Measurements from ENCODE around the gene NKTR. TPM values are rescaled to one million over a fixed set of nuclear protein-coding genes. Genes with fewer than 3 reads are reported as not detected.

Gene NKTR
- total and polyA plus RNA-seq, 7 experiments from 2014 or later = 10.9 to 275 (median 209) TPM

DNA sequence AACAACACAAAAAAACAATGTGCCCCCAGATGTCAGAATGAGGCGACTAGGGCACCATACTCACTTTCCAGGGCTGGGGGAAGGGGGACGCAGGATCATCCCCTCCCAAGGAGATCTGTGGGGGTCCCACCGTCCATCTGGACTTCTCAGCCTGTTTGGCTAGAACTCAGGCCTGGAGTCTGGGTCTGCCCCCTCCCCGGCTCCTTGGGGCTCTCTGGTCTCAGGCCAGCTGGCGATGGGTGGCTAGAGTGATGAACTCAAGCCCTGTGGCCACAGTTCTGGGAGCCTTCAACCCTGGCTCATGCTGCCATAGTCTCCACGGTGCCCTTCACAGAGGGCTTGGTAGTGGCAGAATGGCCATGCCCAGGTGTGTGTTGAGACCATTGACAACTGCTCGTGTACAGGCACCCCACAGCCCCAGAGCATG, 66.6 kb downstream of the NKTR start:
- POLR2A ChIA-PET = no interaction called here
- Histone ChIP-seq H3K36me3 (ENCODE audit: control insufficient read depth in 2 of 3, insufficient read depth in 3 of 3, low read length in 3 of 3) (no peaks in the 10 kb centered on the region), H3K4me3 (ENCODE audit: low read length) (no peak overlapping the region), H3K9me3 (ENCODE audit: control insufficient read depth in 2 of 3, low read length in 3 of 3) (no peaks in the 10 kb centered on the region), H3K27me3 (ENCODE audit: control insufficient read depth in 2 of 2, insufficient read depth in 2 of 2, low read length in 2 of 2) (no peaks in the 10 kb centered on the region), H3K4me1 (ENCODE audit: control insufficient read depth in 2 of 2, insufficient read depth in 2 of 2, low read length in 2 of 2) (no peaks in the 10 kb centered on the region), H3K27ac (ENCODE audit: low read depth, low read length) (no peak overlapping the region)
- Mint-ChIP-seq H3K27ac (no peak overlapping the region), H3K4me1 (no peaks in the 10 kb centered on the region), H3K36me3 (no peaks in the 10 kb centered on the region), H3K27me3 (peaks cover 0 to 3% (median 0%) of the 10 kb centered on the region in 5 donors), H3K4me3 (no peak overlapping the region), H3K9me3 (peaks cover 0 to 2% (median 0%) of the 10 kb centered on the region in 11 donors)
- CTCF ChIA-PET = no interaction called here
- DNase-seq = no peak
- ATAC-seq = no peak
- intact Hi-C loops (cut with micrococcal nuclease) = no loop called here

DNA sequence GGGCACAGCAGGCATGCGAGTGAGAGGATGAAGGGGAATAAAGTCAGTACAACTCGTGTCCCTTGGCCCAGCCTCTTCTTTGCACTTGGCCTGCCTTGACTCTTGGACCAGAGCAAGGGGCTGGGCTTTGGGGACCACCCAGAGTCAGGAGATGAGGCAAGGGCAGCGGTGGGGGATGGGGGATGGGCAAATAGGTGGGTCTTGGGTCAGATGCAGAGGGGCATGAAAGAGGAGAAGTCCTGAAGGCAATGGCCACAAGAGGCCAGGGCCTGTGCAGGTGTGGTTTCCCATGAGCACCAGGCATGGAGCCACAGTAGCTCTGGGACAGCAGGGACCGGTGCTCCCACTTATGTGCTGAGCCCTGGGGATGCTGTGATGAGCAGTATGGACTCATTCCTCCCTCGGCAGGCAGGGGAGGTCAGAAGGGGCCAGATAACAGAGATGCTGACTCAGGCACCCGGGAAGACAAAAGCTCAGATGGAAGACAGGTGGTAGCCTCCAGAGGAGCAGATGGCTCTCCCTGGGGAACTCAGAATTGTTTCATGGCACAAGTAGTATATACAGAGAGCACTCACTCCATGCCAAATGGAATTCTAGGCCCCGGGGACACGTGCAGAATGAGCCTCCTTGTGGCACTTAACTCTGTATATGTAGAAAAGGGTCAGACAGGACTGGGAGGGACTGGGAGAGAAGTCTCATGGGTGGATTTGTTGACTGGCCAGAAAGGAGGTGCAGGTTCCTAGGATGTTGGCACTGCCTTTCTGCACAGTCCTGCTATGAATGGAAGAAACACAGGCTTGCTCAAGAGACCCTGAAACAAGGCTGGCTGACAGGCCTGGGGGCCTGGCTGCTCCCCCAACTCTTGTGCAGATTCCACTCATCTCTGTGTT, 67.3 kb downstream of the NKTR start:
- no peaks in the 10 kb centered on the region for H3K4me1 ChIP-seq (ENCODE audit: control insufficient read depth in 2 of 2, insufficient read depth in 2 of 2, low read length in 2 of 2)
- Mint-ChIP-seq H3K4me1 (no peaks in the 10 kb centered on the region), H3K27me3 (peaks cover 0 to 4% (median 0%) of the 10 kb centered on the region in 5 donors), H3K9me3 (peaks cover 0 to 5% (median under 1%) of the 10 kb centered on the region in 11 donors), H3K4me3 (no peak overlapping the region), H3K36me3 (no peaks in the 10 kb centered on the region), H3K27ac (no peak overlapping the region)
- ATAC-seq = no peak
- no peaks in the 10 kb centered on the region for H3K36me3 ChIP-seq (ENCODE audit: control insufficient read depth in 2 of 3, insufficient read depth in 3 of 3, low read length in 3 of 3)
- intact Hi-C loops (cut with micrococcal nuclease) = no loop called here
- no peak overlapping the region for H3K4me3 ChIP-seq (ENCODE audit: low read length)
- H3K9me3 ChIP-seq (ENCODE audit: control insufficient read depth in 2 of 3, low read length in 3 of 3) = no peaks in the 10 kb centered on the region
- H3K27ac ChIP-seq (ENCODE audit: low read depth, low read length) = no peak overlapping the region
- POLR2A ChIA-PET = no interaction called here
- H3K27me3 ChIP-seq (ENCODE audit: control insufficient read depth in 2 of 2, insufficient read depth in 2 of 2, low read length in 2 of 2) = no peaks in the 10 kb centered on the region
- CTCF ChIA-PET = no interaction called here
- DNase-seq = no peak

DNA sequence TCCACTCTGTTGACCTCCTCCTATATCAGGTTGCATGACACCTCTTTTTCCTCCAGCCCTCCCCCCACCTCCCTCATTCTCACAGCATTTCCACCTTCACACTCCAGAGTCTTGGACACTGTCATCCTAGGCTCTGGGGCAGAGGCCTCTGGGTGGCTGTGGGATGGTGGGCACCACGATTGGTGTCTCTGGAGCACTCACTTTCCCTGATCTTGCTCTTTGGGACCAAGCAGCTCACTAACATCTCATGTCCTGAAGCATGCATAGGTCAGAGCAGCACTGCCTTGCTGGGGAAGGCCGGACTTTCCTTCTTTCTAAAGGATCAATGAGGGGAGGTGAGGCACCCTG, 67.9 kb downstream of the NKTR start:
- Mint-ChIP-seq H3K36me3 (no peaks in the 10 kb centered on the region), H3K4me1 (no peaks in the 10 kb centered on the region), H3K27me3 (peaks cover 0 to 4% (median 0%) of the 10 kb centered on the region in 5 donors), H3K27ac (no peak overlapping the region), H3K4me3 (no peak overlapping the region), H3K9me3 (peaks cover 0 to 6% (median 2%) of the 10 kb centered on the region in 11 donors)
- CTCF ChIA-PET = no interaction called here
- Histone ChIP-seq H3K36me3 (ENCODE audit: control insufficient read depth in 2 of 3, insufficient read depth in 3 of 3, low read length in 3 of 3) (no peaks in the 10 kb centered on the region), H3K27me3 (ENCODE audit: control insufficient read depth in 2 of 2, insufficient read depth in 2 of 2, low read length in 2 of 2) (no peaks in the 10 kb centered on the region), H3K4me3 (ENCODE audit: low read length) (no peak overlapping the region), H3K4me1 (ENCODE audit: control insufficient read depth in 2 of 2, insufficient read depth in 2 of 2, low read length in 2 of 2) (no peaks in the 10 kb centered on the region), H3K9me3 (ENCODE audit: control insufficient read depth in 2 of 3, low read length in 3 of 3) (no peaks in the 10 kb centered on the region), H3K27ac (ENCODE audit: low read depth, low read length) (no peak overlapping the region)
- intact Hi-C loops (cut with micrococcal nuclease) = no loop called here
- DNase-seq = no peak
- POLR2A ChIA-PET = no interaction called here
- ATAC-seq = no peak

DNA sequence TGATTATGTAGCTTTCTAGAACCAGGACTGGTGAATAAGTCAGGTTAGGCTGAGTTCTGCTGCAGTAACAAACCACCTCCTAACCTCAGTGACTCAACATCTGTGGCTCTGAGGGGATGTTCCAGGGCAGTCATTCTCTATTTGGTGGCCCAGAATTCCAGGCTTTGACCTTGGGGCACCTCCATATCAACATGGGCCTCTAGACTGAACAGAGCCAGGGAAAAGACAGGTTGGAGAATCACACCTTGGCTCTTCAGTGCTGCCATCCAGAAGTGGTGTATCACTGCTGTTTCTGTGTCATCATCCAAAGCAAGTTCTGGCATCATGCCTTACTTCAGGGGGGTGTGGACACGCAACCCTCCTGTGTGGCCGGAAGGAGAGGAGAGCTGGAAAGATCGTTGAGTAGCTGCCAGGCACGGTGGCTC, 68.3 kb downstream of the NKTR start:
- no peaks in the 10 kb centered on the region for H3K4me1 ChIP-seq (ENCODE audit: control insufficient read depth in 2 of 2, insufficient read depth in 2 of 2, low read length in 2 of 2)
- H3K4me3 ChIP-seq (ENCODE audit: low read length) = no peak overlapping the region
- H3K9me3 ChIP-seq (ENCODE audit: control insufficient read depth in 2 of 3, low read length in 3 of 3) = no peaks in the 10 kb centered on the region
- H3K4me1 Mint-ChIP-seq = no peaks in the 10 kb centered on the region
- DNase-seq (no peak), ATAC-seq (no peak)
- H3K36me3 Mint-ChIP-seq = no peaks in the 10 kb centered on the region
- no peaks in the 10 kb centered on the region for H3K36me3 ChIP-seq (ENCODE audit: control insufficient read depth in 2 of 3, insufficient read depth in 3 of 3, low read length in 3 of 3)
- no peak overlapping the region for H3K4me3 Mint-ChIP-seq
- ChIA-PET POLR2A (no interaction called here), CTCF (no interaction called here)
- H3K27ac ChIP-seq (ENCODE audit: low read depth, low read length) = no peak overlapping the region
- intact Hi-C loops (cut with micrococcal nuclease) = no loop called here
- H3K27ac Mint-ChIP-seq = no peak overlapping the region
- H3K9me3 Mint-ChIP-seq = peaks cover 0 to 6% (median 2%) of the 10 kb centered on the region in 11 donors
- peaks cover 0 to 4% (median 0%) of the 10 kb centered on the region in 5 donors for H3K27me3 Mint-ChIP-seq
- H3K27me3 ChIP-seq (ENCODE audit: control insufficient read depth in 2 of 2, insufficient read depth in 2 of 2, low read length in 2 of 2) = no peaks in the 10 kb centered on the region

DNA sequence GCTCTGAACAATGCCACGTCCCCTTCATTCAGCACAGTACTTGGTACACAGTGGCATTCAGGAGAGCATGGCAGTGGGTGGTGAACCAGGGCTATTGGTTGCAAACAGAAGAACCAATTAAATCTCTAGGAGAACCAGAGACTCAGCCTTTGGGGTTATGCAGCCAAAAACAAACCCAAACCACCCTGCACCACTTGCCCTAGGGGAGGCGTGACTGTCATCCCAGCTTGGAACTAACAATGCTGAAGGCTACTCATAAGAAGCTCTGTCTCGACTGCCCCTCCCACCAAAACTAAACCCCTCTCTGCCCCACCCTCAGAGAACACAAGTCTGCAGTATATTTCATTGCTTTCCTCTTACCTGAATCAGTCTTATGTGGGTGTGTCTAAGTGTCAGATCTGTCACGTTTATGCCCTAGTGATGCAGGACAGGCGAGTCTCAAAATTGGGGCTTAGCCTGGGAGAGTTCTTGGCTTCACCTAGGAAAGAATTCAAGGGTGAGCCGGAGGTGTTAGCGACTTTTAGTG, 69.6 kb downstream of the NKTR start:
- H3K4me3 ChIP-seq (ENCODE audit: low read length) = no peak overlapping the region
- no peak overlapping the region for H3K4me3 Mint-ChIP-seq
- ATAC-seq (no peak), DNase-seq (no peak)
- POLR2A ChIA-PET = no interaction called here
- no peak overlapping the region for H3K27ac ChIP-seq (ENCODE audit: low read depth, low read length)
- no peaks in the 10 kb centered on the region for H3K27me3 ChIP-seq (ENCODE audit: control insufficient read depth in 2 of 2, insufficient read depth in 2 of 2, low read length in 2 of 2)
- peaks cover 0 to 6% (median 2%) of the 10 kb centered on the region in 11 donors for H3K9me3 Mint-ChIP-seq
- no peaks in the 10 kb centered on the region for H3K4me1 Mint-ChIP-seq
- no peaks in the 10 kb centered on the region for H3K36me3 ChIP-seq (ENCODE audit: control insufficient read depth in 2 of 3, insufficient read depth in 3 of 3, low read length in 3 of 3)
- CTCF ChIA-PET = no interaction called here
- no peak overlapping the region for H3K27ac Mint-ChIP-seq
- H3K27me3 Mint-ChIP-seq = peaks cover 0 to 9% (median 0%) of the 10 kb centered on the region in 5 donors
- peaks cover 0 to 2% (median 0%) of the 10 kb centered on the region in 5 donors for H3K36me3 Mint-ChIP-seq
- no peaks in the 10 kb centered on the region for H3K4me1 ChIP-seq (ENCODE audit: control insufficient read depth in 2 of 2, insufficient read depth in 2 of 2, low read length in 2 of 2)
- no peaks in the 10 kb centered on the region for H3K9me3 ChIP-seq (ENCODE audit: control insufficient read depth in 2 of 3, low read length in 3 of 3)
- intact Hi-C loops (cut with micrococcal nuclease) = no loop called here

DNA sequence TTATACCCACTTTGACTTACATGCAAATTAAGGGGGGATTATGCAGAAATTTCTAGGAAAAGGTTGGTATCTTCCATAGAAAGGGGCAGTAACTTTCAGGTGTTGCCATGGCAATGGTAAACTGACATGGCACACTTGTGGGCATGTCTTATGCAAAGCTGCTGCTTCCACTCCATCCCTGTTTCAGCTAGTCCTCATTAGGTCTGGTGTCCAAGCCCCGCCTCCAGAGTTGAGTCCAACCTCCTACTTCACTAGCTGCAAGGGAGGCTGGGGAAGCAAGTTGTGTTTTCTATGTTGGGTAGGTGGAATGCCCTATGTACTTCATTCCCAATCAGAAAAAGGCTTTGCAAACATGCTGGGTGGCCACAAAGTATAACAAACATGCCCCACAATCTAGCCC, 70.2 kb downstream of the NKTR start:
- H3K9me3 ChIP-seq (ENCODE audit: control insufficient read depth in 2 of 3, low read length in 3 of 3) = no peaks in the 10 kb centered on the region
- DNase-seq (no peak), ATAC-seq (no peak)
- no peaks in the 10 kb centered on the region for H3K4me1 ChIP-seq (ENCODE audit: control insufficient read depth in 2 of 2, insufficient read depth in 2 of 2, low read length in 2 of 2)
- H3K27me3 ChIP-seq (ENCODE audit: control insufficient read depth in 2 of 2, insufficient read depth in 2 of 2, low read length in 2 of 2) = no peaks in the 10 kb centered on the region
- no peaks in the 10 kb centered on the region for H3K36me3 ChIP-seq (ENCODE audit: control insufficient read depth in 2 of 3, insufficient read depth in 3 of 3, low read length in 3 of 3)
- ChIA-PET CTCF (no interaction called here), POLR2A (no interaction called here)
- H3K36me3 Mint-ChIP-seq = peaks cover 0 to 2% (median 0%) of the 10 kb centered on the region in 5 donors
- peaks cover 0 to 6% (median 2%) of the 10 kb centered on the region in 11 donors for H3K9me3 Mint-ChIP-seq
- H3K27ac Mint-ChIP-seq = no peak overlapping the region
- H3K27me3 Mint-ChIP-seq = peaks cover 0 to 10% (median 0%) of the 10 kb centered on the region in 5 donors
- H3K4me3 ChIP-seq (ENCODE audit: low read length) = no peak overlapping the region
- no peak overlapping the region for H3K27ac ChIP-seq (ENCODE audit: low read depth, low read length)
- no peak overlapping the region for H3K4me3 Mint-ChIP-seq
- no peaks in the 10 kb centered on the region for H3K4me1 Mint-ChIP-seq
- intact Hi-C loops (cut with micrococcal nuclease) = no loop called here

DNA sequence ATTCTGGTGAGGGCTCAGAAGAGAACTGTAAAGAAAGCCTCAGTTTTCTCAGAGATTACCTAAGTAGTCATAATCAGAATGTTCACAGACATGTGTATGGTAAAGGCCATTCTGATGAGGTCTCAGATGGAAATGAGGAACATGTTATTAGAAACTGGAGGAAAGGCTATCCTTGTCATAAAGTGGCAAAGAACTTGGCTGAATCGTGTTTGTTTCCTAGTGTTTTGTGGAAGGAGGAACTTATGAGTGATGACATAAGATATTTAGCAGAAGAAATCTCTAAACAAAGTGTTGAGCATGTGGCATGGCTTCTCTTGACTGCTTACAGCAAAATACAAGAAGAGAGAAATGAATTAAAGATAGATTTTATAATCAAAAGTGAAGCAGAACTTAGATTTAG, 72.0 kb downstream of the NKTR start:
- H3K4me3 Mint-ChIP-seq = no peak overlapping the region
- H3K27ac ChIP-seq (ENCODE audit: low read depth, low read length) = no peak overlapping the region
- no peaks in the 10 kb centered on the region for H3K9me3 ChIP-seq (ENCODE audit: control insufficient read depth in 2 of 3, low read length in 3 of 3)
- no peaks in the 10 kb centered on the region for H3K4me1 ChIP-seq (ENCODE audit: control insufficient read depth in 2 of 2, insufficient read depth in 2 of 2, low read length in 2 of 2)
- ChIA-PET CTCF (no interaction called here), POLR2A (no interaction called here)
- H3K4me3 ChIP-seq (ENCODE audit: low read length) = no peak overlapping the region
- H3K4me1 Mint-ChIP-seq = no peaks in the 10 kb centered on the region
- no peaks in the 10 kb centered on the region for H3K27me3 ChIP-seq (ENCODE audit: control insufficient read depth in 2 of 2, insufficient read depth in 2 of 2, low read length in 2 of 2)
- no peaks in the 10 kb centered on the region for H3K36me3 ChIP-seq (ENCODE audit: control insufficient read depth in 2 of 3, insufficient read depth in 3 of 3, low read length in 3 of 3)
- peaks cover 0 to 12% (median 0%) of the 10 kb centered on the region in 5 donors for H3K27me3 Mint-ChIP-seq
- H3K27ac Mint-ChIP-seq = no peak overlapping the region
- DNase-seq (no peak), ATAC-seq (no peak)
- peaks cover 1 to 9% (median 2%) of the 10 kb centered on the region in 5 donors for H3K36me3 Mint-ChIP-seq
- intact Hi-C loops (cut with micrococcal nuclease) = no loop called here
- peaks cover 0 to 25% (median 9%) of the 10 kb centered on the region in 11 donors for H3K9me3 Mint-ChIP-seq

All from naive thymus-derived CD4-positive, alpha-beta T cell (primary cell).